Uterus (tissue), 2 donors: ENCODE data around the gene MAGI2.

Source experiments
- CTCF ChIP-seq, 4 experiments: fragments of 200-600 bp in 2 of 4; fragments of 450-650 bp in 2 of 4; sonication (generic) in 2 of 4; IDR thresholded peaks; one replicate each; pipeline ENCODE4 v1.5.1; 2016 to 2019; ENCODE audit warnings: antibody characterized with exemption in 4 of 4, mild to moderate bottlenecking in 2 of 4, moderate library complexity in 1 of 4
- POLR2A ChIP-seq, 2 donors: fragments of 450-650 bp; IDR thresholded peaks; one replicate each; pipeline ENCODE4 v1.6.1; 2016; ENCODE audit warnings: antibody characterized with exemption in 2 of 2, mild to moderate bottlenecking in 1 of 2, moderate library complexity in 1 of 2

DNA sequence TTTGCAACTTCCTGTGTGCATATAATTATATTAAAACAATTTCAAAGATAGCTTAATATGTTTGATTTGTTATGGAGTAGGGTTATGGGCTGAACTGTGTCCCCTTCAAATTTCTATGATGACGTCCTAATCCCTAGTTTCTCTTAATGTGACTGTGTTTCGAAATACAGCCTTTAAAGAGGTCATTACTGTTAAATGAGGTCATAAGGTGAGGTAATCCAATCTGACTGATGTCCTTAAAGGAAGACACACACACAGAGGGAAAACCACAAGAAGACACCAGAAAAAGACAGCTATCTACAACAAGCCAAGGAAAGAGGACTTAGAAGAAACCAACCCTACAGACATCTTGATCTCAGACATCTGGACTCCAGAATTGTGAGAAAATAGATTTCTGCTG, 407.4 kb downstream of the MAGI2 start:
- TF ChIP-seq POLR2A (IDR thresholded peaks at IDR 0.05) (no peak), CTCF (IDR thresholded peaks at IDR 0.05) (no peak)
